ENCODE measurements around the gene GABRG3. TPM values are rescaled to one million over a fixed set of nuclear protein-coding genes. Genes with fewer than 3 reads are reported as not detected.

Gene GABRG3
- total RNA-seq, 1 donor from 2014 or later = 0.24 TPM

DNA sequence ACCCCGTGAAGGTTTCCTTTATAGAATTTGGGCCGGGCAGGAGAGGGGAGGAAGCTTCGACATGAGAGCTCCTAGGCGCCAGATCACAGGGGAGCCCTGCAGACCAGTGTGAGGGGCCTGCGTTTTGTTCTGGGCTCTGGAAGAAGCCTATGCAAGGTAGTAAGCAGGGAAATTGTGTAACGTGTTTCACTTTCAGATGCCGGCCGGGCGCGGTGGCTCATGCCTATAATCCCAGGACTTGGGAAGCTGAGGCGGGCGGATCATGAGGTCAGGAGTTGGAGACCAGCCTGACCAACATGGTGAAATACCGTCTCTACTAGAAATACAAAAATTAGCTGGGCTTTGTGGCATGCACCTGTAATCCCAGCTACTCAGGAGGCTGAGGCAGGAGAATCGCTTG lies 65.2 kb downstream of the GABRG3 start:
- H3K9me3 Mint-ChIP-seq (ENCODE audit: low read depth) = peaks cover 3% of the 10 kb centered on the region
- no peaks in the 10 kb centered on the region for H3K4me1 Mint-ChIP-seq (ENCODE audit: low read depth)
- no peak overlapping the region for H3K4me3 Mint-ChIP-seq (ENCODE audit: low read depth)
- TF ChIP-seq, protein P1, sequence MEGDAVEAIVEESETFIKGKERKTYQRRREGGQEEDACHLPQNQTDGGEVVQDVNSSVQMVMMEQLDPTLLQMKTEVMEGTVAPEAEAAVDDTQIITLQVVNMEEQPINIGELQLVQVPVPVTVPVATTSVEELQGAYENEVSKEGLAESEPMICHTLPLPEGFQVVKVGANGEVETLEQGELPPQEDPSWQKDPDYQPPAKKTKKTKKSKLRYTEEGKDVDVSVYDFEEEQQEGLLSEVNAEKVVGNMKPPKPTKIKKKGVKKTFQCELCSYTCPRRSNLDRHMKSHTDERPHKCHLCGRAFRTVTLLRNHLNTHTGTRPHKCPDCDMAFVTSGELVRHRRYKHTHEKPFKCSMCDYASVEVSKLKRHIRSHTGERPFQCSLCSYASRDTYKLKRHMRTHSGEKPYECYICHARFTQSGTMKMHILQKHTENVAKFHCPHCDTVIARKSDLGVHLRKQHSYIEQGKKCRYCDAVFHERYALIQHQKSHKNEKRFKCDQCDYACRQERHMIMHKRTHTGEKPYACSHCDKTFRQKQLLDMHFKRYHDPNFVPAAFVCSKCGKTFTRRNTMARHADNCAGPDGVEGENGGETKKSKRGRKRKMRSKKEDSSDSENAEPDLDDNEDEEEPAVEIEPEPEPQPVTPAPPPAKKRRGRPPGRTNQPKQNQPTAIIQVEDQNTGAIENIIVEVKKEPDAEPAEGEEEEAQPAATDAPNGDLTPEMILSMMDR (IDR thresholded peaks at IDR 0.05; ENCODE audit: unreplicated experiment) = no peak
- no peak for DNase-seq (ENCODE audit: low spot score, unreplicated experiment)
- no peak overlapping the region for H3K27ac Mint-ChIP-seq
- peaks cover 6% of the 10 kb centered on the region for H3K27me3 Mint-ChIP-seq
- H3K36me3 Mint-ChIP-seq (ENCODE audit: insufficient read depth) = no peaks in the 10 kb centered on the region

DNA sequence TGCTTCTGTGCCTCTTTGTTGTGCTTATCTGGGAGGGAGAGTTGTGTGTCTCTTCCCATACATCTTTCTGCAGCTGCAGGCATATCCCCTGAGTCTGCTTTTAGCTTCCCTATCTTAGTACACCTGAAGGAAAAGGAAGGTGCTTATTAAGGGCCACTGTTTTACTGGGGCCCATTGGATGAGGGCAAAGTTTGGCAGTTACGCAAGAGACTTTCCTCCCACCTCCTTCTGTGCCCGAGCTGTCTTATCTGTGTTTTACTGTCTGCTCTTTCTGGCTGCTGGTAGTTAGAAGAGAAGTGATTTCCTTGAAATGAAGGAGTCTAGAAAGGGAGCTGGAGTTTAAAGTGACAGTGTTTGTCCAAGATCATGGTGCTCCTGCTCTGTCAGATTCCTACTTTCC lies 66.5 kb downstream of the GABRG3 start:
- no peaks in the 10 kb centered on the region for H3K9me3 Mint-ChIP-seq (ENCODE audit: low read depth)
- DNase-seq (ENCODE audit: low spot score, unreplicated experiment) = no peak
- H3K27ac Mint-ChIP-seq = no peak overlapping the region
- no peak overlapping the region for H3K4me3 Mint-ChIP-seq (ENCODE audit: low read depth)
- no peaks in the 10 kb centered on the region for H3K36me3 Mint-ChIP-seq (ENCODE audit: insufficient read depth)
- no peaks in the 10 kb centered on the region for H3K4me1 Mint-ChIP-seq (ENCODE audit: low read depth)
- peaks cover 6% of the 10 kb centered on the region for H3K27me3 Mint-ChIP-seq
- TF ChIP-seq, protein P1 (IDR thresholded peaks at IDR 0.05; ENCODE audit: unreplicated experiment) = no peak

DNA sequence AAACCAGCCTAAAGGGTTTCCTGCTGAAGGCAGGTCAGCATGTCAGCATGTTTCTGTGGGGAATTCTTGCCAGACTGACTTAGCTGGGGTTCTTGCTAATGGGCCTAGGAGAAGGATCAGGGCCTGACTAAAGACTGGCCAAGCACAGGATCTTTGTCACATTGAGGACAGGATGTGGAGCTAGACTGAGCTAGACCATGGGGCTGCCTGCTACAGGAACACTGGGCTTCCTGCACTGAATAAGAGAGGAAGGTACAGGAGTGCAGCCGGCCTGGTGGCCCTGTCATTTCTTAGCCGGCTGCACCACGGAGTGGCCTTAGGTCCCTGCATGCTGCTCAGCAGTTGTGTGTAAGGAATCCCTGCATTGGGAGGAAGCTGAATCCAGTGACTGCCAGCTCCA lies 68.2 kb downstream of the GABRG3 start:
- no peak overlapping the region for H3K4me3 Mint-ChIP-seq (ENCODE audit: low read depth)
- TF ChIP-seq, protein P1 (IDR thresholded peaks at IDR 0.05; ENCODE audit: unreplicated experiment) = no peak
- H3K9me3 Mint-ChIP-seq (ENCODE audit: low read depth) = no peaks in the 10 kb centered on the region
- H3K36me3 Mint-ChIP-seq (ENCODE audit: insufficient read depth) = no peaks in the 10 kb centered on the region
- H3K4me1 Mint-ChIP-seq (ENCODE audit: low read depth) = no peaks in the 10 kb centered on the region
- peaks cover 6% of the 10 kb centered on the region for H3K27me3 Mint-ChIP-seq
- H3K27ac Mint-ChIP-seq = no peak overlapping the region
- DNase-seq (ENCODE audit: low spot score, unreplicated experiment) = no peak

DNA sequence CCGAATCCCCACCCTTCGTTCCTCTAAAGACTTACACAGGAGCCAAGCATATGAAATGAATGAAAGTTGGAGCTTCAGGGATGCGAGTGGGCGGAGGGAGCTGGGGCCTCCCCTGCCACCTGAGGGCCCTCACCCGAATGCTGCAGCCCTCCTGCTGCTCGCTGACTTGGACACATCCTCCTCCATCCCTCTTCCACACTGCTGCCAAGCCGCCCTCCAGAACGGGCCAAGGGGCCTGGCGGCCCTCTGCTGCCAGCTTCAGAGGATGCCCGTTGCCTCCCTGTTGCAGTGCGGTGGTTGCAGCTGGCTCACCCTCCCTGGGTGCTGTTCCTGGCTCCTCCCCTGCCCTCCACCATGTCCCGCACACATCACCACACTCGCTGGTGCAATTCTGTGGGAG lies 71.2 kb downstream of the GABRG3 start:
- no peak overlapping the region for H3K4me3 Mint-ChIP-seq (ENCODE audit: low read depth)
- TF ChIP-seq, protein P1 (IDR thresholded peaks at IDR 0.05; ENCODE audit: unreplicated experiment) = no peak
- H3K4me1 Mint-ChIP-seq (ENCODE audit: low read depth) = no peaks in the 10 kb centered on the region
- DNase-seq (ENCODE audit: low spot score, unreplicated experiment) = no peak
- no peaks in the 10 kb centered on the region for H3K9me3 Mint-ChIP-seq (ENCODE audit: low read depth)
- peaks cover 6% of the 10 kb centered on the region for H3K27me3 Mint-ChIP-seq
- no peaks in the 10 kb centered on the region for H3K36me3 Mint-ChIP-seq (ENCODE audit: insufficient read depth)
- H3K27ac Mint-ChIP-seq = no peak overlapping the region

- H3K4me1 Mint-ChIP-seq (ENCODE audit: low read depth) = no peaks in the 10 kb centered on the region
- no peak for DNase-seq (ENCODE audit: low spot score, unreplicated experiment)
- TF ChIP-seq, protein P1 (IDR thresholded peaks at IDR 0.05; ENCODE audit: unreplicated experiment) = no peak
Measured at GRCh38 chr15:27042646-27043045, 71.7 kb downstream of the GABRG3 start.

More at GRCh38 chr15:27042646-27043045, 71.7 kb downstream of the GABRG3 start:
- Mint-ChIP-seq H3K36me3 (ENCODE audit: insufficient read depth) (no peaks in the 10 kb centered on the region), H3K9me3 (ENCODE audit: low read depth) (no peaks in the 10 kb centered on the region), H3K4me3 (ENCODE audit: low read depth) (no peak overlapping the region), H3K27ac (no peak overlapping the region), H3K27me3 (peaks cover 3% of the 10 kb centered on the region)
